ENCODE results near the gene CD48. TPM values are rescaled to one million over a fixed set of nuclear protein-coding genes. Genes with fewer than 3 reads are reported as not detected.

Gene CD48
- total RNA-seq, 1 experiment from 2014 or later: 0.20 TPM

- H3K27ac ChIP-seq (ENCODE audit: low read depth, low read length): no peak overlapping the region
- DNase-seq (ENCODE audit: low read depth, low spot score) (no peak), ATAC-seq (no peak)
- no peak overlapping the region for H2AFZ ChIP-seq (ENCODE audit: low read depth, low read length, poor library complexity, severe bottlenecking)
- no peaks in the 10 kb centered on the region for H3K9me2 ChIP-seq (ENCODE audit: insufficient read depth)
- no TSS peak for BruUV-seq (replicated peaks)
- ChIA-PET POLR2A (no interaction called here), CTCF (interaction anchor here (1.1 to 2.0 kb wide), 2 partner anchors 26 to 35 kb away, joined by 3 to 7 read pairs; no protein-coding TSS in a partner anchor), RAD21 (ENCODE audit: low non-redundant PET in 1 of 2, low total read pairs in 2 of 2, uncharacterized antibody in 2 of 2, unreplicated experiment in 2 of 2) (no interaction called here)
- no peaks in the 10 kb centered on the region for H3K79me2 ChIP-seq (ENCODE audit: insufficient read depth, low read length)
- H3K36me3 ChIP-seq (ENCODE audit: control insufficient read depth in 1 of 2, insufficient read depth in 2 of 2, low read length in 2 of 2): no peaks in the 10 kb centered on the region
- H3K4me2 ChIP-seq (ENCODE audit: low read length): no peak overlapping the region
- no peak overlapping the region for H3K9ac ChIP-seq (ENCODE audit: low read length)
- no peaks in the 10 kb centered on the region for H4K20me1 ChIP-seq (ENCODE audit: insufficient read depth)
- no peaks in the 10 kb centered on the region for H3K9me3 ChIP-seq (ENCODE audit: control insufficient read depth in 1 of 2, insufficient read depth in 1 of 2, low read depth in 1 of 2, low read length in 2 of 2)
- TF ChIP-seq POLR2A (IDR thresholded peaks at IDR 0.05; ENCODE audit: borderline replicate concordance, extremely low read depth, insufficient read depth, insufficient read length) (no peak), CEBPB (IDR thresholded peaks at IDR 0.05; ENCODE audit: low read depth) (no peak), CTCF (IDR thresholded peaks at IDR 0.05 in 2 of 3, conservative IDR thresholded peaks at IDR 0.05 in 1 of 3; ENCODE audit: borderline replicate concordance in 1 of 3, insufficient read depth in 1 of 3, low read depth in 2 of 3, low read length in 2 of 3) (peak in 1 of 3 experiments; percentile 24; a peak in 1 of 6 replicates)
- H3K4me1 ChIP-seq (ENCODE audit: control insufficient read depth in 1 of 2, insufficient read depth in 2 of 2, low read length in 2 of 2): peaks cover 0 to 5% of the 10 kb centered on the region in 2 experiments; a peak in 1 of 4 replicates
- no peak overlapping the region for H3K4me3 ChIP-seq (replicated peaks in 1 of 2; ENCODE audit: low read depth in 1 of 2, low read length in 2 of 2)
- intact Hi-C loops (cut with micrococcal nuclease): no loop called here
- no peaks in the 10 kb centered on the region for H3K27me3 ChIP-seq (ENCODE audit: insufficient read depth, low read length)
These were observed 30.2 kb upstream of the CD48 start for GRCh38 chr1:160741612-160742348.

- DNase-seq (ENCODE audit: low read depth, low spot score) (no peak), ATAC-seq (no peak)
- no peaks in the 10 kb centered on the region for H3K79me2 ChIP-seq (ENCODE audit: insufficient read depth, low read length)
- no TSS peak for BruUV-seq (replicated peaks)
- no peak overlapping the region for H2AFZ ChIP-seq (ENCODE audit: low read depth, low read length, poor library complexity, severe bottlenecking)
- H3K36me3 ChIP-seq (ENCODE audit: control insufficient read depth in 1 of 2, insufficient read depth in 2 of 2, low read length in 2 of 2): no peaks in the 10 kb centered on the region
- ChIA-PET CTCF (interaction anchor here (1.1 to 2.0 kb wide), 2 partner anchors 27 to 36 kb away, joined by 3 to 7 read pairs; no protein-coding TSS in a partner anchor), POLR2A (no interaction called here), RAD21 (ENCODE audit: low non-redundant PET in 1 of 2, low total read pairs in 2 of 2, uncharacterized antibody in 2 of 2, unreplicated experiment in 2 of 2) (no interaction called here)
- H3K27ac ChIP-seq (ENCODE audit: low read depth, low read length): no peak overlapping the region
- no peak overlapping the region for H3K9ac ChIP-seq (ENCODE audit: low read length)
- H3K4me1 ChIP-seq (ENCODE audit: control insufficient read depth in 1 of 2, insufficient read depth in 2 of 2, low read length in 2 of 2): peaks cover 0 to 5% of the 10 kb centered on the region in 2 experiments; a peak in 1 of 4 replicates
- no peaks in the 10 kb centered on the region for H3K9me2 ChIP-seq (ENCODE audit: insufficient read depth)
- H3K4me2 ChIP-seq (ENCODE audit: low read length): no peak overlapping the region
- H3K9me3 ChIP-seq (ENCODE audit: control insufficient read depth in 1 of 2, insufficient read depth in 1 of 2, low read depth in 1 of 2, low read length in 2 of 2): no peaks in the 10 kb centered on the region
- no peak overlapping the region for H3K4me3 ChIP-seq (replicated peaks in 1 of 2; ENCODE audit: low read depth in 1 of 2, low read length in 2 of 2)
- H4K20me1 ChIP-seq (ENCODE audit: insufficient read depth): no peaks in the 10 kb centered on the region
- no peaks in the 10 kb centered on the region for H3K27me3 ChIP-seq (ENCODE audit: insufficient read depth, low read length)
- intact Hi-C loops (cut with micrococcal nuclease): no loop called here
- TF ChIP-seq FOSL1 (IDR thresholded peaks at IDR 0.05; ENCODE audit: low read depth) (no peak), JUND (IDR thresholded peaks at IDR 0.05) (no peak), YY1 (IDR thresholded peaks at IDR 0.05; ENCODE audit: extremely low read depth, insufficient replicate concordance, low read depth, low read length) (no peak), POLR2A (IDR thresholded peaks at IDR 0.05; ENCODE audit: borderline replicate concordance, extremely low read depth, insufficient read depth, insufficient read length) (no peak), ELF1 (IDR thresholded peaks at IDR 0.05; ENCODE audit: borderline replicate concordance, low read depth) (no peak), CBX3 (IDR thresholded peaks at IDR 0.05; ENCODE audit: low read depth) (no peak), POLR2AphosphoS5 (IDR thresholded peaks at IDR 0.05; ENCODE audit: low read depth, low read length) (no peak), ZBTB33 (IDR thresholded peaks at IDR 0.05; ENCODE audit: extremely low read depth, insufficient replicate concordance, low read length) (no peak), SRF (IDR thresholded peaks at IDR 0.05; ENCODE audit: low read depth) (no peak), ZNF274 (IDR thresholded peaks at IDR 0.05; ENCODE audit: low read depth, low read length) (no peak)
These were observed 29.5 kb upstream of the CD48 start for GRCh38 chr1:160741092-160741501.
